Hematopoietic multipotent progenitor cell treated with erythropoietin and hydrocortisone succinate and interleukin-3 and kit ligand, for 15 days (in vitro differentiated cells): ENCODE data around the gene CCDC88B.

Experiments
- DNase-seq: peaks from one replicate; pipeline ENCODE4 v3.0.0-alpha.2; 2015; ENCODE audit warnings: low spot score

CCDC88B gene

DNA sequence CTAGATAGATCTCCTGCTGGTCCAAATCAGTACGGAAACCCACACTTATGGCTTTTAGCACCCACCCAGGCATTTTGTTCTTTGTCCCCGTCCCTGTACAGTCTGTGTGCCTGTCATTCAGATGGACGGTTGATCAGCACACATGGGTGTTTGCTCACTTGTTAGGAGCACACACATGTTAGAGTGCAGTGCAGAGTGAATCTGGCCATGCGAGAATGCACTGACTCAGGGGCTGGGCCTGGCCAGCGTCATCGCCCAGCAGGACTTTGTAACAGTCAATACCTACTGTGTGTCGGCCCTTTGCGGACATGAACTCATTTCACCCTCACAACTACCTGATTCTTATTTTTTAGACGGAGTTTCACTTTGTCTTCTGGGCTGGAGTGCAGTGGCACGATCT, 22.3 kb downstream of the CCDC88B start:
- DNase-seq: no peak

DNA sequence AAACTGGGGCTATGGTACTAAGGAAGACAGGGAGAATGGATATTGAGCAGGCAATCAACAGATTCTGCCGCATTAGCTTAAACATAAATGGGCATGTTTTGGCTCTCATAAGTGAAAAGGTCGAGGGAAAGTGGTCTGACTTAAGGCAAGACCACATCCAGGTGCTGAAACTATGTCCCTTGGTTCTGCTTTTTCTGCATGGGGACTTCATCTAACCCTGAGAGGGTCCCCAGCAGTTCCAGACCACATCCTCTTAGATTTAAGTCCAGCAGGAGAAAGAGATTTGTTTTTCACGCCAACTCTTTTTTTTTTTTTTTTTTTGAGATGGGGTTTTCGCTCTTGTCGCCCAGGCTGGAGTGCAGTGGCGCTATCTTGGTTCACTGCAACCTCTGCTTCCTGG, 24.4 kb downstream of the CCDC88B start:
- no peak for DNase-seq

DNA sequence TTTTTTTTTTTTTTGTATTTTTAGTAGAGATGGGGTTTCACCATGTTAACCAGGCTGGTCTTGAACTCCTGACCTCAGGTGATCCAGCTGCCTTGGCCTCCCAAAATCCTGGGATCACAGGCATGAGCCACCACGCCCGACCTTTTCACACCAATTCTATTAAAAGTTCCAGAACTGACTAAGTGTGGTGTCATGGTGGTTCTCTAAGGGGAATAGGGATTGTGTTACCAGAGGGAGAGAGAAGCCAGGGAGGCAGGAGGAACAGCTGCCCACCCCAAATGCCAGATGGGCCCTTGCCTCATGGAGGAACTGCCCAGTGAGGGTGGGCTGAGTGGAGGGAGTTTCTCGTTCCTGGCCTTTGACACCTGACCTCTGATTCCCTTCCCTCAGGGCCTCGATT, 24.9 kb downstream of the CCDC88B start:
- DNase-seq: no peak

DNA sequence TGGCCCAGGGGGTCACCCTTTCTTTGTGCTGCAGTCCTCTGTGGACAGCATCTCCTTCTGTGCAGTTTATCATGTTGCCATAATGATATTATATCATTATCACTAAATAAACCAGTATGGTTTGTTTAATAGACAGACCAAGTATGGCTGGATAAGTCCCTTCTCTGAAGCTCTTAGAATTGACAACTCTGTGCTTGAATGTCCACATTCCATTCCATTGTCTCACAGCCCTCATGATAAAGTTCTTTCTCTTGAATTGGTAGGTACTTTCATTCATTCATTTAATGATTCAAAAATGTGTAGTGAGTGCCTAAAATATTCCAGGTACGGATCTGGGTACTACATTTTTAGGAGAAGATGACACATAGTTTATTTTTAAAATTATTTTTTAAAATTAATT, 26.7 kb downstream of the CCDC88B start:
- no peak for DNase-seq

DNA sequence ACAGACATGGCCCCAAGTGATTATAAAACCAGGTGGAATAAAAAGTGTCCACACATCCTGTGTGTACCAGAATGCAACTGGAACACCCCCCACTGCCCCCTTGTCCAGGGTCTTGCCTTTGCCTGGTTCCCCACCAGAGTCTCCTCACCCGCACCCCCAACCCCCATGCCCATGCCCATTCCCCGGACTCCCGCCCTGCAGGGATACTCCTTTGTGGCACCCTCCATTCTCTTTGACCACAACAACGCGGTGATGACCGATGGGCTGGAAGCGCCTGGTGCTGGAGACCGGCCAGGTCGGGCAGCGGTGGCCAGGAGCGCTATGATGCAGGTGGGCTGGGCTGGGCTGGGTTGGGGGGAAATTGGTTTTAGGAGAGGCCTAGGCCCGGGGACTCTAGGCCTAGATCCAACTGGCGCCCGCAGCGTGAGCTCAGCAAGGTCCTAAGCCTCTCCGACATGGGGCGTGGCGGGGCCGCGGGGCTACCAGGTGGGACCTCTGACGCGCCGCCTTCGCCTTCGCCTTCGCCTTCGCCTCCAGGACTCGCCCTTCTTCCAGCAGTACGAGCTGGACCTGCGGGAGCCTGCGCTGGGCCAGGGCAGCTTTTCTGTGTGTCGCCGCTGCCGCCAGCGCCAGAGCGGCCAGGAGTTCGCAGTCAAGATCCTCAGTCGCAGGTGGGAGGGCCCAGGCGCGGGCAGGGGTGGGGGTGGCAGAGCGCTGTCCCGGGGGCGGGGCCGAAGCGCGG, 28.1 kb downstream of the CCDC88B start:
- no peak for DNase-seq

DNA sequence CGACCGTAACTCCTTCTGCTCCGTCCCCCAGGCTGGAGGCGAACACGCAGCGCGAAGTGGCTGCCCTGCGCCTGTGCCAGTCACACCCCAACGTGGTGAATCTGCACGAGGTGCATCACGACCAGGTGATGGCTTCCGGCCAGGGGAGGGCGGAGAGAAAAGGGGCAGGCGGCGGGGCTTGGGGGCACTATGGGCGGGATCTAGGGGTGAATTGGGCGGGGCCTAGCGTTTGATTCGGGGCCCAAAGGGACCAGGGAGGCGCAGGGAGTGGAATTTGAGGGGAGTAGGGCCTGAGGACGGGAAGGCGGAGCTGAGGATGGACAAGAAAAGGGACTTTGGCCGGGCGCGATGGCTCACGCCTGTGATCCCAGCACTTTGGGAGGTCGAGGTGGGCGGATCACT, 28.7 kb downstream of the CCDC88B start:
- DNase-seq: no peak

DNA sequence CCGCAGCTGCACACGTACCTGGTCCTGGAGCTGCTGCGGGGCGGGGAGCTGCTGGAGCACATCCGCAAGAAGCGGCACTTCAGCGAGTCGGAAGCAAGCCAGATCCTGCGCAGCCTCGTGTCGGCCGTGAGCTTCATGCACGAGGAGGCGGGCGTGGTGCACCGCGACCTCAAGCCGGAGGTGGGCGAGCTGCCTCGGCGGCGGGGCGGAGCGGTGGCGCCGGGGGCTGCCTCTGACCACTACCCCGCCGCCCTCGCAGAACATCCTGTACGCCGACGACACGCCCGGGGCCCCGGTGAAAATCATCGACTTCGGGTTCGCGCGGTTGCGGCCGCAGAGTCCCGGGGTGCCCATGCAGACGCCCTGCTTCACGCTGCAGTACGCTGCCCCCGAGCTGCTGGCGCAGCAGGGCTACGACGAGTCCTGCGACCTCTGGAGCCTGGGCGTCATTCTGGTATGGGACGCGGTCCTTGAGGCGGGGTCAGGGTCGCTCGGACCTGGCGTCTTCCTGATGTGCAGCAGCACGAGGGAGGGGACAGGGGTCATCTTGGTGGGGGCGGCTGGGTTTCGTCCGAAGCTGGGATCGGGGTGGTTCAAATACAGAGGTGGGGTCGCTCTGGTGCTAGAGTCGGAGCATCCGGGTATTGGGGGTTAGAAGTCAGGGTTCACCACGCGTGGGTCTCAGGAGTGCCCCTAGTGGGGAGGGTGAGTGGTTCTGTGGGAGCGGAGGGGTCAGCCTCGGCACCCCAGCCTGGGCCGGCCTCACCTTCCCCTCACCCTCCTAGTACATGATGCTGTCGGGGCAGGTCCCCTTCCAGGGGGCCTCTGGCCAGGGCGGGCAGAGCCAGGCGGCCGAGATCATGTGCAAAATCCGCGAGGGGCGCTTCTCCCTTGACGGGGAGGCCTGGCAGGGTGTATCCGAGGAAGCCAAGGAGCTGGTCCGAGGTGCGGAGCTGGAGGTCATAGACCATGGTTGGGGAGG, 29.7 kb downstream of the CCDC88B start:
- DNase-seq: no peak

DNA sequence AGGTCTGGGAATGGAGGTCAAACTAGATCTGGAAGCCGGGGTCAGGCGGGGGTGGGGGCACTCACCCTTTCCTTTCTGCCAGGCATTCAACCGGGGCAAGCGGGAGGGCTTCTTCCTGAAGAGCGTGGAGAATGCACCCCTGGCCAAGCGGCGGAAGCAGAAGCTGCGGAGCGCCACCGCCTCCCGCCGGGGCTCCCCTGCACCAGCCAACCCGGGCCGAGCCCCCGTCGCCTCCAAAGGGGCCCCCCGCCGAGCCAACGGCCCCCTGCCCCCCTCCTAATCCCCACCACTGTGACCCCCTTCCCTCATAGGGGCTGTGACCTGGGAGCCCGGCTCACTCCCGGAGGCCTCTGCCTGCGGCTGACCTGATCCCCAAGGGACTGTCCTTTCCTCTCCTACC, 31.2 kb downstream of the CCDC88B start:
- DNase-seq: no peak

DNA sequence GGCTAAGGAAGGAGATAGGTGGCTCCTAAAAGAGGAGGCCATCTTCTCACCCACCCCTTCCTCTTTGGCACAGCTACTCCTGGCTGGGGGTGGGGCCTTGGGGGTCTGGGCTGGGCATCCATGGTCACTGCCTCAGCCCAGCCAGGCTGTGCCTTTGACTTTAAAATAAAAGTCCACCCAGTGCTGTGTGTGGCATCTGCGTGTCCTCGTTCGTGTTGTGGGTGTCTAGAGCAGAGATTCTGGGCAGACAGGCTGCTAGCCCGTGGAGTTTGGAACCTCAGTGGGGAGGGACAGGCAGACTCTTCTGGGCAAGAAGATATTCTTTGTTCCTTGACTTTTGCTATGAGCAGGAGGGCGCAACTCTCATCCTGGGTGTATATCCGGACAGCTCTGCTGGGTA, 32.0 kb downstream of the CCDC88B start:
- no peak for DNase-seq

DNA sequence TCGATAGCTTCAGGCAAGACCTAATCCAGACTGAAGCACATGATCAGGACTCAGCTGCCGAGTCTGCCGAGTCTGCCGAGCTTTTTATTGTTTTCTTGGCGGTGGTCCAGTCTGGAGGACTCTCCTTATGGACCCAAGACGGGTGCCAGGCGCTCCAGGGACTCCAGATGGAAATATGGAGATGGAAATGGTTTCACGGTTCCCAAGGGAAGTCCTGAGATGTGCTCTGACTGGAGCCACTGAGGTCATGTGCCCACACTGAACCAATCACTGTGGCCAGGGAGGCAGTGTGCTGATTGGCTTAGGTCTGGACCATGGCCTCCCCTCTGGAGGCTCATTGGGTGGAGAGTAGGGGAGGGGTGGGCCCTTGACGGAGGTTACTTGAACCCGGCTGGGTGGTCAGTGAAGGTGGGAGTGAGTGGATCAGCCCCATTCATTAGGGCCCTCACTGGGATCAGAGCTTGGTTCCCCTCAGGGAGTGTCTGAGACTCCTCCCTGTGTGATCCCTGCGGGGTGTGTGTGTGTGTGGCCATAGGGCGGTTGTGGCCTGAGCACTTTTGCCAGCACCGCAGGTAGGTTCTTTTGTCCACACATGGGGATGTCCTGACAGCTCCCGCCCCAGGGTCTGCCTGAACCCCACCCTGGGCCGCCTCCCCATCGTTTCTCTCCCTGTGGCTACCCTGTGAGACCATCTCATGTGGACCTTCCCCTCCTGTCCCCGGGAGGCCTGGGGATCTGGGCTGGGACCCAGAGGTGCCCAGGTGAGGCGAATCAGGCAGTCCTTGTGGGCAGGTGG, 33.0 kb downstream of the CCDC88B start:
- no peak for DNase-seq

DNA sequence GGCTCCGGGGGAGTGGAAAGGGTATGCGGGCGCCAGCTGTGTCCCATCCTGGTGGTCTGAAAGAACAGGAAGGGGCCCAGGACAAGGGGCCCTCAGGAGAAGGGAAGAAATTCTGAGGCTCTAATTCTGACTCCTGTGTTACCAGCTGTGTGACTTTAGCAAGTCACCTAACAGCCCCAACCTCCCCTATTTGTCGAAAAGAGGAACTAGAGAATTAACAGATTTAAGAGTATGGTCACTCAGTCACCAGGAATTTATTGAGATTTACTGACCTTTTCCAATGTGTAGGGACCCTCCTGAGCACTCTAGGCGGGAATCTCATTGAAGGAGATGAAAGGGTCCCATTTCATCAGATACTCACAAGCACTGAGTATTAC, 33.6 kb downstream of the CCDC88B start:
- DNase-seq: no peak

DNA sequence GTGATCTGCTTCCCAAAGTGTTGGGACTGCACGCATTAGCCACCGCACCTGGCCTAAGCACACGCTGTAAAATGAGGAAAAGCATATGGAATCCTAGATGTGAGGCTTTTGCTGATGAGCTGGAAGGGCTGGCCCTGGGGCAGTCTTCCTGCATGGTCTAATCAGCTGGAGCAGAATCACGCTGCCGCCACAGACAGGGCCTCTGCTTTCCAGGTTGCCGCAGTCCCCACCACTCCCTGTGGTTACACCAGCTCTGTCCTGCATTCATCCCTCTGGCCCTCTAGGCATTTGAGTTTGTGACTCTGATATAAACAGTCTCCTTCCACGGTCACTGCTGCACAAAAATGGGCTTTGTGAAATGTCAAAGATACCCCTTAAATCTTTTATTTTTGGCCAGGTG, 36.1 kb downstream of the CCDC88B start:
- no peak for DNase-seq

DNA sequence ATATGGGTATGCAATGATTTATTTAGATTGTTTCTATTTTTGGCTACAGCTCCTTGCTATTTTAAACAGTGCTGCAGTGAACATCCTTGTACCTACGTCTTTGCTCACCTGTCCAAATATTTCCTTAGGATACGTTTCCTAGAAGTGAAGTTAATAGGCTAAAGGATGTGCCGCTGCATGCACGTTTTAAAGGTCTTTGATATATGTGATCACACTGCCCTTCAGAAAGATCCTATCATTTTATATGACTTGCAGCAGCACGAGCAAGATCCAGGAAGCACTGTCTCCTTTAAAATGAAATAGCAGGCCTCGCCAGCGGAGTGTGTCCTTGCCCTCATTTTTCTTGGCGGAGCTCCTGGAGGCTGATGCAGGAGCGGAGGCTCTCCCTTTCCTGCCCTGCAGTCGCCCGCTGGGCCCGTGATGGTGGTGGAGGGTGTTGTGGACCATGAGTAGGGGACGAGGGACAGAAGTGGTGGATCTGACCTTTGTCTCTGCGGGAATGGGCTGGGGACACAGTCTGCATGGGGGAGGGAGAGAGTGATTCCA, 38.4 kb downstream of the CCDC88B start:
- no peak for DNase-seq

DNA sequence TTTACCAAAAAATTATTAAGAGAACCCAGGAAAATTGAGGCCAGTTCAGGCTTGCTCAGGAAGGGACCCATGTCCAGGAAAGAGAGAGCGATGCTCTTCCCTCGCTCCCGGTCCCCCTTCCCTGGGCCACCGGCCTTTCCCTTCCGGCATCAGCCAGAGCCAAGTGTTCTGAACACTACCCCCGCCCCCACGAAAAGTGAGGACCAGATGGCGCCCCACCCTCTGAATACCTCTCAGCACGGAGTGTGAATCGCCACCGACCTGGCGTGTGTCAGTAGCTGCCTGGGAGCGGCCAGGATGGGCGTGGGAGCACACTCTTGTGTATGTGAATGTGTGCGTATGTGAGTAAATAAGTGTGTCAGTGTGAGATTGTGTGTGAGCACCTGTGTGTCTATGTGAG, 39.2 kb downstream of the CCDC88B start:
- no peak for DNase-seq

DNA sequence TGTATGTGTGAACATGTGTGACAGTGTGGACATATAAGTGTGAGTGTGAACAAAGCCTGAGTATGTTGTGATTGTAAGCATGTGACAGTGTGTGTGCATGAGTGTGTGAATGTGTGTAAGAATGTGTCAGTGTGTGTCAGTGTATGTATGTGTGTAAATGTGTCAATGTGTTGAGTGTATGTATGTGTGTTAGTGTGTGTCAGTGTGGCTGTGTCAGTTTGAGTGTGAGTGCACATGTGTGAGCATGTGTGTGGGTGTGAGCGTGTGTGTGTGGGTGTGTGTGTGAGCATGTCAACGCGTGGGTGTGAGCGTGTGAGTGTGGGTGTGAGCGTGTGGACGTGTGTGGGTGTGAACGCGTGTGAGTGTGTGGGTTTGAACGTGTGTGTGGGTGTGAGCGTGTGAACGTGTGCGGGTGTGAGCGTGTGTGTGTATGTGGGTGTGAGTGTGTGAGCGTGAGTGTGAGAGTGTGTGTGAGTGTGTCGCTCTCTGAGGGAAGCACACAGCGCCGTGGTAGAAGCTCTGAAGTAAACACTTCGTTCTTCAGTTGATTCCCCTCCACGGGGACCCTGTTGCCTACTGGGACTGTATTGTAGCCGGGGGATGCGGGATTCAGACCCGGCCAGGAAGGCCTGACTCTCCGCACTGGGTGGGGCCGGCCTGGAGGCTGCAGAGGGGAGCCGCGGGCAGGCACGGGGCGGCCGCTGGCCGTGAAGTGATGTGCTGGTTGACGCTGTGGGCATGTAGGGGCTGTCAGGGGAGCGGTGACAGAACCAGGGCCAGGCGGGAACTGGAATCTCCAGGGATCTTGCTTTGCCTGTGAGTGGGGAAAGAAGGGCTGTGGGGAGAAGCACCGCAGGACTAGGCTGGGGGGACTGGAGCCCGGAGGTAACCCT, 40.1 kb downstream of the CCDC88B start:
- no peak for DNase-seq

DNA sequence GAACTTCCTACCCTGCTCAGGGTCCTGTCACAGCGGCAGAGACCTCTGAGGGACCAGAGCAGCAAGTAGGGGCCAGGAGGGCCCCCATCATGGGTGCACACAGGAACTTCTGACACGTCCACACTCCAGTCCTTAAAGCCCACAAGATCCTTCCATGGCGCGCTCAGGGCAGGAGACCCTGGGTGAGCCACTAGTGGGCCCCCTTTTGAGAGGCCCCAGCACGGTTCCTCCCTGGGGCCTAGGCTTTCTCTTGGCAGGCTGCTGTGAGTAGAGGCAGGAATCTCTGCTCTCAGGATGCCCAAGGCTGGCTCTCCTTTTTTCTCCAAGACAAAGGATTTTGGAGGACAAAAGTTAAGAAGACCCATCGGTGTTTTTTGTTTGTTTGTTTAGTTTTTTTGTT, 41.3 kb downstream of the CCDC88B start:
- DNase-seq: no peak

DNA sequence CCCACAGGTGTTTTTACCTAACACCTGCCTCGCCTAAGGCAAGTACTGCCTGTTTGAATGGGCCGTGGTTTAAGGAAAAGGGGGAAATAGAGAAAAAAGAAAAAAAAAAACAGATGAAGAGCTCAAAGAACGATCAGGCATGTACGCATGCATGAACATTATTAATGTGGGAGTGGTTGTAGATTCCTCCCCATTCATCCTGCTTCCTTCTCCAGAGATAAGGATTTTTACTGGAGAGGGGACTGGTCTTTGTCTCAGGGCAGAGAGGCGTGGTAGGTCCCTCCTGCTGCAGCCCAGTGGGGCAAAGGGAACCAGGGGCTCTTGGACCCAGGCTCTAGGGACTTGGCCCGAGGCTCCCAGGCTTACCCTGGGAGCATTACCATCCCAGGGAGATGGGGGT, 42.0 kb downstream of the CCDC88B start:
- no peak for DNase-seq

DNA sequence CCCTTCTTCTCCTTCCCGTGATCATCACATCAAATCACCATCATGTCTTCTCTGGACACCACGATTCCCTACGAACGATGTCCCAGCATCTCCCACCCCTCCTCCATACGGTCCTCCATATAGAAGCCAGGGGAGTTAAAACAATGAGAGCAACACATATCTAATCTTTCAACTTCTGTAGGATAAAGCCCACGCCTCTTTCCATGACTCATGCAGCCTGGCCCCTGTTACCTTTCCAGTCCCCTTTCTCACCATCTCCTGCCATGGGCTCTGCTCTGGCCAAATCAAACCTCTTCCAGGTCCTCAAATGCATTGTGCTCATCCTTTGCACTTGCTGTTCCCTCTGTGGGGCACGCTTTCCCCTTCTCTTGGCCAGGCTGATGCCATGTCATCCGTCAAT, 42.6 kb downstream of the CCDC88B start:
- no peak for DNase-seq

DNA sequence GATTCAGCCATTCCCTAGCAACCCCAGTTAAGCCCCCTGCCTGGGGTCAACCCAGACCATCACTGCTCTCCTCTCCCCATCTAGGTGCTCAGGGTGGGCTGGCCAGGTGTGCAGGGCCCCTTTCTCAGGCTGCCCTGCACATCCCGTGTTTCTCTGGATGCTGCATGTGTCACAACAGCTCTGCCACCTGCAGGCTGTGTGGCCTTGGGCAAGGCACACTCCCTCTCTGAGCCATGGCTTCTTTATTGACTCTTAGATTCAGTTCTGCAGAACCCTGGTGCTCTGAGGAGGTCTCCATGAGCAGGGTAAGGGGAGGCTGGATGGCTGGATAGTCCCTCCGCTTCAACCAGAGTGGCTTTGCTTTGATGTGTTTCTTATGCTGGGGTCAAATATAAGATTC, 43.6 kb downstream of the CCDC88B start:
- DNase-seq: no peak

DNA sequence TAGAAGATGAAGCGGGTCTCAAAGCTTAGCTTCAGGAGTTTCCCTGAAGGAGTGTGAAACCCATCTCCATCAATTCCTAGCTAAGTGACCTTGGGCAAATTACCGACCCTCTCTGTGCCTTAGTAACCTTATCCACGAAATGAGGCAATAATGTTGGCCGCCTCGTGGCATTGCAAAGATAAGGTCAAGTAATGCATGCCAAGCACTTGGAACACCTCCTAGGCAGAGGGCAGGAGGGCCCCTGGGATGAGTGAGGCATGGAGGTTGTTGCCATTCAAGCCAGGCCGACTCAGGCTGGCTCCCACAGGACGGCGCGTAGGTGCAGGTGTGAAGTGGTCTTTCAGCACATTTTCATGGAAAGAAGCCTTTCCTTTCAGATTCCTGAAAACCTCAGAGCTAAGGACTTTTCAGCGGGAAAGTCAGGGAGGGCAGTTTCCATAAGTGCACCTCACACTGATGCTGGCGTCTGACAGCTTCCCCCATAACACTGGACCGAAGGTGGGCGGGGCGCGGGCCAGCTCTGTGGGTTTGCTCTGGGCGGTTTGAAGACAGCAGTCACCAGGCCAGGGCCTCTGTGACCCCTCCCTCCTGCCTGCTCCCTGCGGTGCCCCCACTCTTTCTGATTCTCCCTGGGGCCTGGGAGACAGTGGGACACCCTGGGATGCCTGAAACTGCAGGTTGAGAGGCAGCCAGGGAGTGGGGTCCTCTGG, 44.2 kb downstream of the CCDC88B start:
- no peak for DNase-seq
